ENCODE results near the gene DEPDC7. TPM values are rescaled to one million over a fixed set of nuclear protein-coding genes. Genes with fewer than 3 reads are reported as not detected.

DEPDC7 gene
- total and polyA plus RNA-seq, 2 of the 13 experiments (the other 11 are each of a cell fraction or from before 2014, with no cell fraction given): 17.3 to 33.3 TPM

DNA sequence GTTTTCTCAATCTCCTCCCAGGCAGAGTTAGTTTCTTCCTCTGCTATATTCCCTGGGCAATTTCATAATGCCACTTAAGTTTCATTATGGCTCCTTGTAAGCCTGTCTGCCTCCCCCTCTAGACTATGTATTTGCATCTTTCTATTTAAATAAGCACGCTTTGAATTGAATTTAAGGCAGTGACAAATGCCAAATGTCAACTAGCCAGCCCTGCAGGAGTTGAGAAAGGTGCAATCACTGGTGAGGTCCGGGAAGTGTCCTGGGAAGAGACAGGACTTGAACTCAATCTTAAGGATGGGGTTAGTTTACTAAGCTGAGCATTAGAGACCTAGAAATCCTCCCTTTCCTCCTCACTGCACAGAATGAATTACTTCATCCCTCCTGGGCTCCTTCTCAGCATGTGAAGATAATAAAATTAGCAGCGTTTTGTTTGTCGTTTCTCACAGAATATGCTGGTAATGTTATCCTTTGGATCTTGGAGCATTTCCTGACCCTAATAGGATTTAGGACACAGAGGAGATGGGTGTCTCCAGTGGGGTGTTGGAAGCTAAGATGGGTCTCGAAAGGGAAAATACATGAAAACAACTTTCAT lies 25.3 kb downstream of the DEPDC7 start (continued):
- TF ChIP-seq GLI4 (CRISPR knock-in tag; IDR thresholded peaks at IDR 0.05; ENCODE audit: borderline replicate concordance): no peak

DNA sequence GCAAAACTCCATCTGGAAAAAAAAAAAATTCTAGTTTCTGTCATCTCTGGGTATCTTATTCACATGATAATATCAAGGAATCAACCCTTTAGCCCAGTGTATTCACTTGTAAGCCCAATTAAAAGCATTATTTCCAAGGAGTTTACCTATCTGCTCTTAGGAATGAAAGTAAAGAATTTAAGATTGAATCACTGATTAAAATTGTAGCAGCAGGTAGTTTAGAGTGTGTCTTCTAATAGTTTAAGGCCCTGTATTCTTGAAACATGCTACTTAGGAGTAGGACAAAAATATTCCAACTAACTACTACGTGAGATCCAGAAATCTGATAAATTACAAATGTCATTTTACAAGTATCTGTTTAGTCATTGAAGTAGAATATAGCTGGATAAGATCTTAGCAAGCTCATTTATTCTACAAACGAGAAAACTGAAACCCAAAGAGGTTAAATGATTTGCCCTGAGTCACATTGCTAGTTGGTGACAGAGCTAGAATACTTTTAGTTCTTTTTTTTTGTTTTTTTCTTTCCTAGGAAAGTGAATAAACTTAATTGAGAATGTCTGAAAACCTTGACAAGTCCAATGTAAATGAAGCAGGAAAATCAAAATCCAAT lies 27.6 kb downstream of the DEPDC7 start:
- POLR2A ChIA-PET: no interaction called here

DNA sequence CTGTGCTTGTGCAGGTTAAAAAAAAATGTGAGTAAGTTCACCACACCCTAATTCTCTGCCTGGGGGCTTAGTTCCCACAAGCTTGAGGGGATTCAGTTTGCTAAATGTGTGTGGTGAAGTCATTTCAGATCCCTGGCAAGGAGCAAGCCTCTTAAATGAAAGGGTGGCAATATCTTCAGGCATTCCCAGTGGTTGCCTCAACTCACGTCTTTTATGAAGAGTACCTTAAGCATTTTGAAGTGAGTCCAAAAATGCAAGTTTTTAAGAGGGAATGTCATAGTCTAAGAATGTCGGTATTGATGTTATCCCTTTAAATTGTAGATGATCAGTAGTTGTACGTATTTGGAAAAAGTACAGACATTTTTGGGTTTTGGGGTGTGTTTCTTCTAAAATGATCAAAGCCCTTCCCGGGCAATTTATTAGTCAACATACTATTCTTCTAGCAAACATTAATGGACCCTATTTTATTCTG lies 28.6 kb downstream of the DEPDC7 start:
- no peaks in the 10 kb centered on the region for H3K27me3 ChIP-seq (ENCODE audit: control insufficient read depth in 1 of 2, insufficient read depth in 2 of 2, low read length in 2 of 2)
- peaks cover 51% of the 10 kb centered on the region for H3K4me1 ChIP-seq (ENCODE audit: insufficient read depth, low read length)
- CTCF ChIA-PET (ENCODE audit: low intra/inter-chr PET ratio, low total read pairs): no interaction called here
- WGBS (ENCODE audit: low lambda C conversion rate): 72% methylated on average over 4 of the region's 4 CpGs
- FAIRE-seq: no peak
- intact Hi-C loops (cut with micrococcal nuclease; ENCODE audit: unreplicated experiment): no loop called here
- BruUV-seq (replicated peaks): no TSS peak
- ATAC-seq: no peak
- H3K9me3 ChIP-seq (ENCODE audit: low read length): no peaks in the 10 kb centered on the region
- DNase-seq (ENCODE audit: low spot score): no peak
- no peak overlapping the region for H3K4me3 ChIP-seq (replicated peaks in 1 of 3; ENCODE audit: insufficient read depth in 1 of 3, low read depth in 2 of 3, low read length in 3 of 3)
- no peak overlapping the region for H2AFZ ChIP-seq (ENCODE audit: low read length)
- in situ Hi-C loops (cut with HindIII; ENCODE audit: extremely low pct_ligation_motif_present, low pct_unique_long_range_greater_than_20kb): no loop called here
- H3K79me2 ChIP-seq (ENCODE audit: insufficient read depth, low read length): no peaks in the 10 kb centered on the region
- H3K9ac ChIP-seq (ENCODE audit: insufficient read depth, low read depth, low read length): no peak overlapping the region
- H3K27ac ChIP-seq (ENCODE audit: extremely low read length, insufficient read depth, low read length): no peak overlapping the region
- H3K36me3 ChIP-seq (replicated peaks in 1 of 2; ENCODE audit: control insufficient read depth in 1 of 2, insufficient read depth in 2 of 2, low read length in 2 of 2): no peaks in the 10 kb centered on the region; a peak in 1 of 5 replicates
- H4K20me1 ChIP-seq (ENCODE audit: insufficient read depth, low read length): no peaks in the 10 kb centered on the region
- POLR2A ChIA-PET: no interaction called here
- H3K4me2 ChIP-seq (ENCODE audit: low read depth, low read length): no peak overlapping the region
- TF ChIP-seq ZFP62 (CRISPR knock-in tag; IDR thresholded peaks at IDR 0.05) (no peak), BHLHE40 (IDR thresholded peaks at IDR 0.05; ENCODE audit: low read length) (no peak), ARHGAP35 (CRISPR knock-in tag; IDR thresholded peaks at IDR 0.05; ENCODE audit: borderline replicate concordance) (no peak), SP1 (IDR thresholded peaks at IDR 0.05) (no peak), SP1 (CRISPR knock-in tag; IDR thresholded peaks at IDR 0.05) (no peak), ZNF143 (CRISPR knock-in tag; IDR thresholded peaks at IDR 0.05) (no peak)
- TF ChIP-seq, protein P1, sequence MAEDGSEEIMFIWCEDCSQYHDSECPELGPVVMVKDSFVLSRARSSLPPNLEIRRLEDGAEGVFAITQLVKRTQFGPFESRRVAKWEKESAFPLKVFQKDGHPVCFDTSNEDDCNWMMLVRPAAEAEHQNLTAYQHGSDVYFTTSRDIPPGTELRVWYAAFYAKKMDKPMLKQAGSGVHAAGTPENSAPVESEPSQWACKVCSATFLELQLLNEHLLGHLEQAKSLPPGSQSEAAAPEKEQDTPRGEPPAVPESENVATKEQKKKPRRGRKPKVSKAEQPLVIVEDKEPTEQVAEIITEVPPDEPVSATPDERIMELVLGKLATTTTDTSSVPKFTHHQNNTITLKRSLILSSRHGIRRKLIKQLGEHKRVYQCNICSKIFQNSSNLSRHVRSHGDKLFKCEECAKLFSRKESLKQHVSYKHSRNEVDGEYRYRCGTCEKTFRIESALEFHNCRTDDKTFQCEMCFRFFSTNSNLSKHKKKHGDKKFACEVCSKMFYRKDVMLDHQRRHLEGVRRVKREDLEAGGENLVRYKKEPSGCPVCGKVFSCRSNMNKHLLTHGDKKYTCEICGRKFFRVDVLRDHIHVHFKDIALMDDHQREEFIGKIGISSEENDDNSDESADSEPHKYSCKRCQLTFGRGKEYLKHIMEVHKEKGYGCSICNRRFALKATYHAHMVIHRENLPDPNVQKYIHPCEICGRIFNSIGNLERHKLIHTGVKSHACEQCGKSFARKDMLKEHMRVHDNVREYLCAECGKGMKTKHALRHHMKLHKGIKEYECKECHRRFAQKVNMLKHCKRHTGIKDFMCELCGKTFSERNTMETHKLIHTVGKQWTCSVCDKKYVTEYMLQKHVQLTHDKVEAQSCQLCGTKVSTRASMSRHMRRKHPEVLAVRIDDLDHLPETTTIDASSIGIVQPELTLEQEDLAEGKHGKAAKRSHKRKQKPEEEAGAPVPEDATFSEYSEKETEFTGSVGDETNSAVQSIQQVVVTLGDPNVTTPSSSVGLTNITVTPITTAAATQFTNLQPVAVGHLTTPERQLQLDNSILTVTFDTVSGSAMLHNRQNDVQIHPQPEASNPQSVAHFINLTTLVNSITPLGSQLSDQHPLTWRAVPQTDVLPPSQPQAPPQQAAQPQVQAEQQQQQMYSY (CRISPR knock-in tag; IDR thresholded peaks at IDR 0.05): no peak
- TF ChIP-seq, protein P2, sequence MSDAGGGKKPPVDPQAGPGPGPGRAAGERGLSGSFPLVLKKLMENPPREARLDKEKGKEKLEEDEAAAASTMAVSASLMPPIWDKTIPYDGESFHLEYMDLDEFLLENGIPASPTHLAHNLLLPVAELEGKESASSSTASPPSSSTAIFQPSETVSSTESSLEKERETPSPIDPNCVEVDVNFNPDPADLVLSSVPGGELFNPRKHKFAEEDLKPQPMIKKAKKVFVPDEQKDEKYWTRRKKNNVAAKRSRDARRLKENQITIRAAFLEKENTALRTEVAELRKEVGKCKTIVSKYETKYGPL (CRISPR knock-in tag; IDR thresholded peaks at IDR 0.05): no peak

More for the DNA sequence above, 27.6 kb downstream of the DEPDC7 start:
- Histone ChIP-seq H4K20me1 (ENCODE audit: insufficient read depth, low read length) (no peaks in the 10 kb centered on the region), H3K36me3 (replicated peaks in 1 of 2; ENCODE audit: control insufficient read depth in 1 of 2, insufficient read depth in 2 of 2, low read length in 2 of 2) (no peaks in the 10 kb centered on the region; a peak in 1 of 5 replicates), H3K27me3 (ENCODE audit: control insufficient read depth in 1 of 2, insufficient read depth in 2 of 2, low read length in 2 of 2) (no peaks in the 10 kb centered on the region), H2AFZ (ENCODE audit: low read length) (no peak overlapping the region), H3K27ac (ENCODE audit: extremely low read length, insufficient read depth, low read length) (no peak overlapping the region), H3K4me2 (ENCODE audit: low read depth, low read length) (no peak overlapping the region), H3K79me2 (ENCODE audit: insufficient read depth, low read length) (no peaks in the 10 kb centered on the region), H3K4me1 (ENCODE audit: insufficient read depth, low read length) (peaks cover 48% of the 10 kb centered on the region), H3K9me3 (ENCODE audit: low read length) (no peaks in the 10 kb centered on the region), H3K9ac (ENCODE audit: insufficient read depth, low read depth, low read length) (no peak overlapping the region), H3K4me3 (replicated peaks in 1 of 3; ENCODE audit: insufficient read depth in 1 of 3, low read depth in 2 of 3, low read length in 3 of 3) (no peak overlapping the region)
- FAIRE-seq (no peak), DNase-seq (ENCODE audit: low spot score) (no peak), ATAC-seq (no peak)
- TF ChIP-seq ZMYM4 (CRISPR knock-in tag; IDR thresholded peaks at IDR 0.05) (no peak), ZFP36L1 (CRISPR knock-in tag; IDR thresholded peaks at IDR 0.05) (no peak), AHR (CRISPR knock-in tag; IDR thresholded peaks at IDR 0.05) (no peak), SP5 (CRISPR knock-in tag; IDR thresholded peaks at IDR 0.05; ENCODE audit: borderline replicate concordance, low read depth) (no peak), YEATS4 (CRISPR knock-in tag; IDR thresholded peaks at IDR 0.05; ENCODE audit: borderline replicate concordance) (no peak), ZNF777 (CRISPR knock-in tag; IDR thresholded peaks at IDR 0.05) (no peak), ZNF629 (CRISPR knock-in tag; conservative IDR thresholded peaks at IDR 0.05) (no peak), ZNF496 (CRISPR knock-in tag; IDR thresholded peaks at IDR 0.05; ENCODE audit: insufficient replicate concordance) (no peak), CC2D1A (CRISPR knock-in tag; IDR thresholded peaks at IDR 0.05) (no peak), YY1 (IDR thresholded peaks at IDR 0.05; ENCODE audit: insufficient read depth, insufficient replicate concordance, low read depth, low read length) (no peak)
- 91% methylated on average over 2 of the region's 2 CpGs for WGBS (ENCODE audit: low lambda C conversion rate)
- CTCF ChIA-PET (ENCODE audit: low intra/inter-chr PET ratio, low total read pairs): no interaction called here
- intact Hi-C loops (cut with micrococcal nuclease; ENCODE audit: unreplicated experiment): no loop called here
- in situ Hi-C loops (cut with HindIII; ENCODE audit: extremely low pct_ligation_motif_present, low pct_unique_long_range_greater_than_20kb): no loop called here
- BruUV-seq (replicated peaks): no TSS peak
